Calu3 (cell line): ENCODE results near the gene SCAMP1. TPM values are rescaled to one million over a fixed set of nuclear protein-coding genes. Genes with fewer than 3 reads are reported as not detected.
"Not testable (repeated sequence)": the region's sequence is repeated elsewhere in the genome, so short reads cannot be mapped to it uniquely, and the experiment has no call there.

Experiments used
- BruUV-seq: library from RNA; stranded (reverse); fragments of 400-500 nt; replicated peaks from 2 replicates; lab custom pipeline; 2021; lab: Mats Ljungman, UMichigan
- CTCF ChIA-PET: fragments of 300-600 bp; sonication (Branson Sonifier 250); formaldehyde crosslinking; loops from one replicate; lab custom pipeline; 2022; ENCODE audit warnings: antibody characterized with exemption; lab: Charles Lee
- DNase-seq: peaks from one replicate; pipeline ENCODE4 v3.0.0; 2022
- H3K27ac Mint-ChIP-seq: one replicate; pipeline ENCODE4 v1.8.0; 2022; ENCODE audit warnings: mixed read lengths; ENCODE audit not compliant: unreplicated experiment
- H3K27me3 Mint-ChIP-seq: one replicate; pipeline ENCODE4 v1.8.0; 2022; ENCODE audit warnings: mixed read lengths; ENCODE audit not compliant: unreplicated experiment
- H3K36me3 Mint-ChIP-seq: one replicate; pipeline ENCODE4 v1.8.0; 2022; ENCODE audit warnings: mild to moderate bottlenecking, moderate library complexity, mixed read lengths; ENCODE audit not compliant: insufficient read depth, unreplicated experiment
- H3K4me1 Mint-ChIP-seq: one replicate; pipeline ENCODE4 v1.8.0; 2022; ENCODE audit warnings: mild to moderate bottlenecking, low read depth, mixed read lengths; ENCODE audit not compliant: unreplicated experiment
- H3K4me3 Mint-ChIP-seq: one replicate; pipeline ENCODE4 v1.8.0; 2022; ENCODE audit warnings: mild to moderate bottlenecking, low read depth, moderate library complexity, mixed read lengths; ENCODE audit not compliant: unreplicated experiment
- H3K9me3 Mint-ChIP-seq: one replicate; pipeline ENCODE4 v1.8.0; 2022; ENCODE audit warnings: low read depth, mixed read lengths; ENCODE audit not compliant: unreplicated experiment
- CTCF ChIP-seq: fragments of 200-600 bp; IDR thresholded peaks from one replicate; pipeline ENCODE4 v1.8.0; 2022; ENCODE audit warnings: antibody characterized with exemption; ENCODE audit not compliant: unreplicated experiment
- intact Hi-C: fragments of 100-400 bp; cut with micrococcal nuclease; formaldehyde crosslinking; loops from one replicate; pipeline ENCODE4 v1.10.0; 2022; ENCODE audit not compliant: unreplicated experiment
- total RNA-seq: library from RNA; stranded (reverse); gene quantifications from 2 replicates; pipeline ENCODE4 v1.2.3, GENCODE V29; 2022

The SCAMP1 gene
- total RNA-seq, 1 experiment from 2014 or later, result 62.2 TPM

- peaks cover 7% of the 10 kb centered on the region for H3K36me3 Mint-ChIP-seq
- DNase-seq, result no peak
- no TSS peak for BruUV-seq
- TF ChIP-seq CTCF, result no peak
- peaks cover 12% of the 10 kb centered on the region for H3K4me1 Mint-ChIP-seq
- H3K4me3 Mint-ChIP-seq, result no peak overlapping the region
- intact Hi-C loops, result no loop called here
- no peaks in the 10 kb centered on the region for H3K9me3 Mint-ChIP-seq
- no peaks in the 10 kb centered on the region for H3K27me3 Mint-ChIP-seq
- H3K27ac Mint-ChIP-seq, result no peak overlapping the region
- CTCF ChIA-PET, result interaction anchor here (0.6 kb wide), 1 partner anchor 1911 kb away, joined by 3 read pairs; no protein-coding TSS in a partner anchor
Observed at GRCh38 chr5:78354066-78354670, 6.2 kb upstream of the SCAMP1 start.

- no peak for DNase-seq
- Mint-ChIP-seq H3K27me3 (no peaks in the 10 kb centered on the region), H3K27ac (no peak overlapping the region), H3K4me1 (peaks cover 17% of the 10 kb centered on the region), H3K9me3 (no peaks in the 10 kb centered on the region), H3K36me3 (peaks cover 21% of the 10 kb centered on the region), H3K4me3 (no peak overlapping the region)
- BruUV-seq, result no TSS peak
- intact Hi-C loops, result no loop called here
- no peak for TF ChIP-seq CTCF
- CTCF ChIA-PET, result no interaction called here
Observed at GRCh38 chr5:78355561-78355960, 4.9 kb upstream of the SCAMP1 start.

- Mint-ChIP-seq H3K4me3 (peak overlapping the region; percentile 92), H3K36me3 (peaks cover 38% of the 10 kb centered on the region), H3K4me1 (peaks cover 48% of the 10 kb centered on the region), H3K27ac (peak overlapping the region; percentile 93)
- intact Hi-C loops, H3K27me3 Mint-ChIP-seq, H3K9me3 Mint-ChIP-seq, DNase-seq, BruUV-seq: not testable (repeated sequence)
- CTCF ChIA-PET, result interaction anchor here (0.7 to 1.2 kb wide), 2 partner anchors 9 to 22 kb away, joined by 3 to 4 read pairs; no protein-coding TSS in a partner anchor
Observed at GRCh38 chr5:78359455-78359830, 974 bp upstream of the SCAMP1 start.

- DNase-seq, result no peak
- Mint-ChIP-seq H3K9me3 (no peaks in the 10 kb centered on the region), H3K4me3 (peak overlapping the region; percentile 92), H3K27ac (peak overlapping the region; percentile 93), H3K27me3 (no peaks in the 10 kb centered on the region), H3K36me3 (peaks cover 38% of the 10 kb centered on the region), H3K4me1 (peaks cover 48% of the 10 kb centered on the region)
- no TSS peak for BruUV-seq
- TF ChIP-seq CTCF, result no peak
- intact Hi-C loops, result loop anchor here (2.0 to 5.0 kb wide), 2 partner anchors 66 to 107 kb away; partner anchors contain the start of gene AP3B1
- CTCF ChIA-PET, result interaction anchor here (1.0 to 2.1 kb wide), 4 partner anchors 11 to 65 kb away, joined by 3 to 11 read pairs (median 4); partner anchors contain the start of gene AP3B1
Observed at GRCh38 chr5:78360674-78360923, 182 bp downstream of the SCAMP1 start.
